Body of pancreas (tissue), 4 donors: ENCODE results near the gene DOK3. TPM values are rescaled to one million over a fixed set of nuclear protein-coding genes. Genes with fewer than 3 reads are reported as not detected.

ENCODE experiments used
- ATAC-seq: fragments of 150-250 bp; one replicate; pipeline ENCODE4 v1.9.1; 2016
- DNase-seq, 4 donors: peaks; one replicate each; pipeline ENCODE4 v3.0.0-alpha.2; 2019
- H3K27ac ChIP-seq, 4 donors: fragments of 200-600 bp; sonication (generic); 1 replicate in 3 of 4; 2 replicates in 1 of 4; pipeline versions ENCODE4 v1.5.1 to v1.6.1; 2016 to 2019; ENCODE audit warnings: mild to moderate bottlenecking in 1 of 4, mixed read lengths in 1 of 4, moderate library complexity in 1 of 4
- H3K27me3 ChIP-seq, 2 donors: fragments of 200-600 bp; sonication (generic); one replicate each; pipeline ENCODE4 v1.6.0; 2016; ENCODE audit warnings: mild to moderate bottlenecking in 1 of 2
- H3K36me3 ChIP-seq, 2 donors: fragments of 200-600 bp; sonication (generic); replicated peaks in 1 of 2; 2 replicates each; pipeline ENCODE4 v1.5.1; 2016; ENCODE audit warnings: low read depth in 2 of 2; ENCODE audit not compliant: insufficient read depth in 1 of 2
- H3K4me1 ChIP-seq: fragments of 200-600 bp; sonication (generic); one replicate; pipeline ENCODE4 v1.6.0; 2016
- H3K4me3 ChIP-seq, 2 donors: fragments of 200-600 bp; sonication (generic); 1 replicate in 1 of 2; 2 replicates in 1 of 2; pipeline ENCODE4 v1.5.1; 2016 to 2019
- H3K9me3 ChIP-seq, 3 donors: fragments of 200-600 bp; sonication (generic); 1 replicate in 2 of 3; 2 replicates in 1 of 3; pipeline ENCODE4 v1.5.1; 2016
- POLR2A ChIP-seq, 3 donors: fragments of 450-650 bp; IDR thresholded peaks; one replicate each; pipeline ENCODE4 v1.6.1; 2016; ENCODE audit warnings: antibody characterized with exemption in 3 of 3, mild to moderate bottlenecking in 2 of 3
- WGBS, 2 donors: methylation state at CpG; one replicate each; pipeline ENCODE4 v1.1.5; 2017; 5-methylcytosine and 5-hydroxymethylcytosine counted together
- intact Hi-C: fragments of 100-400 bp; cut with DNase I; formaldehyde crosslinking; loops from one replicate; pipeline ENCODE4 v1.15.1; 2023
- total RNA-seq, 2 donors: library from RNA; depleted of rRNA; stranded (reverse); fragments of >200 nt; gene quantifications; one replicate each; pipeline ENCODE4 v1.1.0, GENCODE V29; 2016
- TF ChIP-seq, protein P1 (sequence below), 7 experiments: fragments of 450-650 bp in 4 of 7; fragments of 200-600 bp in 3 of 7; sonication (generic) in 3 of 7; IDR thresholded peaks; one replicate each; pipeline ENCODE4 v1.5.1; 2016 to 2019; ENCODE audit warnings: antibody characterized with exemption in 7 of 7

The DOK3 gene
- total RNA-seq, 2 donors from 2014 or later = 3.3 to 5.4 TPM

DNA sequence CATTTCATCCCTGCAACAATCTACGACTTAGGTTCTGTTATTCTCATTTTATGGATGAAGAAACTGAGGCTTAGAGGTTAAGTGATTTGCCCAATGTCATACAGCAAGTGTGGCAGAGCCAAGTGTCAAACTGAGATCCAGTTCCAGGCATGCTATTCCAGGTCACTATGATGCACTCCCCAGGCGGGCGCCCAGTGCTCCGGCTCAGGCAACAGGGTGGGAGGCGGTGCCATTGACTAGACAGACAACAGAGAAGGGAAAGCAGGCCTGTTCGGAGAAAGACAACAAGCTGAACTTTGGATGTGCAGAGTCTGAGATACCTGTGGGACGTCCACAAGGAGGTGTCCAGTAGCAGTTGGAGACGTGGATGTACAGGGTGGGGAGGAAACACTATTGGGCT is 18.0 kb upstream of the DOK3 start:
- H3K27ac ChIP-seq = no peak overlapping the region
- peaks cover 0 to 29% of the 10 kb centered on the region in 2 donors for H3K36me3 ChIP-seq
- no peak overlapping the region for H3K4me3 ChIP-seq
- H3K9me3 ChIP-seq = no peaks in the 10 kb centered on the region
- no peaks in the 10 kb centered on the region for H3K4me1 ChIP-seq
- WGBS, 2 donors = 89 to 91% methylated on average over 8 of the region's 8 CpGs
- ATAC-seq = no peak
- intact Hi-C loops = no loop called here
- H3K27me3 ChIP-seq = no peaks in the 10 kb centered on the region
- TF ChIP-seq, protein P1, sequence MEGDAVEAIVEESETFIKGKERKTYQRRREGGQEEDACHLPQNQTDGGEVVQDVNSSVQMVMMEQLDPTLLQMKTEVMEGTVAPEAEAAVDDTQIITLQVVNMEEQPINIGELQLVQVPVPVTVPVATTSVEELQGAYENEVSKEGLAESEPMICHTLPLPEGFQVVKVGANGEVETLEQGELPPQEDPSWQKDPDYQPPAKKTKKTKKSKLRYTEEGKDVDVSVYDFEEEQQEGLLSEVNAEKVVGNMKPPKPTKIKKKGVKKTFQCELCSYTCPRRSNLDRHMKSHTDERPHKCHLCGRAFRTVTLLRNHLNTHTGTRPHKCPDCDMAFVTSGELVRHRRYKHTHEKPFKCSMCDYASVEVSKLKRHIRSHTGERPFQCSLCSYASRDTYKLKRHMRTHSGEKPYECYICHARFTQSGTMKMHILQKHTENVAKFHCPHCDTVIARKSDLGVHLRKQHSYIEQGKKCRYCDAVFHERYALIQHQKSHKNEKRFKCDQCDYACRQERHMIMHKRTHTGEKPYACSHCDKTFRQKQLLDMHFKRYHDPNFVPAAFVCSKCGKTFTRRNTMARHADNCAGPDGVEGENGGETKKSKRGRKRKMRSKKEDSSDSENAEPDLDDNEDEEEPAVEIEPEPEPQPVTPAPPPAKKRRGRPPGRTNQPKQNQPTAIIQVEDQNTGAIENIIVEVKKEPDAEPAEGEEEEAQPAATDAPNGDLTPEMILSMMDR (IDR thresholded peaks at IDR 0.05) = no peak
- no peak for TF ChIP-seq POLR2A (IDR thresholded peaks at IDR 0.05)
- no peak for DNase-seq

DNA sequence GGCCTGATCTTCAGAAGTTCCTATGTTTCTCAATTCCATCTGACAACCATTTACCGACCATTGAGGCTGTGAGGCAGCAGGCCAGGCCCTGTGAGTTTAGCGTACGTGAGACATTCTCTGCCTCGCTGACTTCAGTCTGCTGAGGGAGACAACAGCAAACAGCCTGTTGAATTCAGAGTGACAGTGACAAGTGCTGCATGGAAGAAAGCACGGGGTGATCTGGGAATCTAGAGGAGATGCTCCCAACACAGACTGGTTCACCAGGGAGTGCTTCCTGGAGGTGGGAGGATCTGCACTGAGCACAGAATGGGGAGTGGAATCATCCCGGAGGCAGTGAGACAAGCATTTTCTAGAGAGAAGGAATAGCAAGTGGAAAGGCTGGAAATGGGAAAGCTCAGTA is 17.2 kb upstream of the DOK3 start:
- DNase-seq (no peak), ATAC-seq (no peak)
- TF ChIP-seq, protein P1 (IDR thresholded peaks at IDR 0.05) = no peak
- TF ChIP-seq POLR2A (IDR thresholded peaks at IDR 0.05) = no peak
- Histone ChIP-seq H3K27me3 (no peaks in the 10 kb centered on the region), H3K4me1 (no peaks in the 10 kb centered on the region), H3K9me3 (no peaks in the 10 kb centered on the region), H3K4me3 (no peak overlapping the region), H3K36me3 (peaks cover 0 to 24% of the 10 kb centered on the region in 2 donors), H3K27ac (no peak overlapping the region)
- 89 to 93% methylated on average over 6 of the region's 6 CpGs for WGBS, 2 donors
- intact Hi-C loops = no loop called here

DNA sequence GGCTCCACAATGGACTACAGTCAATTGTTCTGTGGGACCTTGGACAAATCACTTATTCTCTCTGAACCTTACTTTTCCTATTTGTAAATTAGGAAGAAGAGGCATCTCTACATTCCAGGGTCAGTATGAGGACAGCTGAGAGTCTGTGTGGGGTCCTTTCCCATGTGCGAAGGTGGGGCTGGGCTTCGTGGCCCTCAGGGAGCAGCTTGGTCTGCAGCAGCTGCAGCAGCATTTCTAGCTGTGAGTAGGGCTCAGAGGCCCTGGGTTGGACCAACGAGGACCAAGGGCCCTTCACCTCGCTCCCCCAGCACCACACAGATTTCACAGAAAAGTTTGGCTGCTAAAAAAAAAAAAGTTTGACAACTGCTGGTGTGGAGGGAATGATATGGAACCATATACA is 16.6 kb upstream of the DOK3 start:
- Histone ChIP-seq H3K9me3 (no peaks in the 10 kb centered on the region), H3K27me3 (no peaks in the 10 kb centered on the region), H3K4me1 (no peaks in the 10 kb centered on the region), H3K36me3 (peaks cover 0 to 26% of the 10 kb centered on the region in 2 donors), H3K4me3 (no peak overlapping the region), H3K27ac (no peak overlapping the region)
- no peak for ATAC-seq
- DNase-seq = no peak
- no peak for TF ChIP-seq POLR2A (IDR thresholded peaks at IDR 0.05)
- TF ChIP-seq, protein P1 (IDR thresholded peaks at IDR 0.05) = no peak
- intact Hi-C loops = no loop called here
- 83 to 90% methylated on average over 2 to 4 of the region's 4 CpGs for WGBS, 2 donors

DNA sequence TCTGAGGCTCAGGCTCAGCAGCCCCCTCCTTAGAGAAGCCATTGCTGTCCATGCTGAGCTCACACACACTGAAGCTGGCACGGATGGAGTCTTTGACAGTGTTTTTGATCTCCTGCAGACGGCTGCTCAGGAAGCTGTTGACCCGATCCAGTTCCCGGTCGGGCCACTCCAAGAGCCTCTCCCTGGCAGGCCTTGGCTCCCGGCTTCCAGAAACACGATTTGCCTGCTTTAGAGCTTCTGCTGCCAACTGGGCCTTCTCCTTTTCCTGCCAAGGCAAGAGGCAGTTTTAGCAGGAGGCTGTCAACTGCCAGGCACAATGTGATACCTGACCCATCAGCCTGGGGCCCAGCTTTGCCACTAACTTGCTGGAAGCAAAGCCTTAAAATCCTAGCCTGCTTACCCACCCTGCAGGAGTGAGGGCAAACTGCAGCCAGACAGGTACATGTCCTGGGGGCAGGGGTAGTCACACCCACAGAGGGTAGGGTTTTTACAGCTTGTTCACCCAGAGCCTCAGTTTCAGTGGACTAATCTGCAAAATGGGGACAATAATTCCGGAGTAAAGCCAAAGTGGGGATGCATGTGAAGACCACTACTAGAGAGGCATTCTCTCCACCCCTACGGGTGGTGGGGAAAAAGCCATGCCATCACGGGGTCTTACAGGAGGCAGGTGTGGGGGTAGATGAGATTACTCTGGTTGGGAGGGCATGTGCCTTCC is 15.5 kb upstream of the DOK3 start:
- H3K36me3 ChIP-seq = peaks cover 0 to 26% of the 10 kb centered on the region in 2 donors
- no peaks in the 10 kb centered on the region for H3K9me3 ChIP-seq
- H3K27ac ChIP-seq = no peak overlapping the region
- ATAC-seq (no peak), DNase-seq (no peak)
- H3K4me3 ChIP-seq = no peak overlapping the region
- no peaks in the 10 kb centered on the region for H3K4me1 ChIP-seq
- WGBS, 2 donors = 90 to 99% methylated on average over 8 to 10 of the region's 10 CpGs
- H3K27me3 ChIP-seq = no peaks in the 10 kb centered on the region
- TF ChIP-seq, protein P1 (IDR thresholded peaks at IDR 0.05) = no peak
- no peak for TF ChIP-seq POLR2A (IDR thresholded peaks at IDR 0.05)
- intact Hi-C loops = no loop called here

DNA sequence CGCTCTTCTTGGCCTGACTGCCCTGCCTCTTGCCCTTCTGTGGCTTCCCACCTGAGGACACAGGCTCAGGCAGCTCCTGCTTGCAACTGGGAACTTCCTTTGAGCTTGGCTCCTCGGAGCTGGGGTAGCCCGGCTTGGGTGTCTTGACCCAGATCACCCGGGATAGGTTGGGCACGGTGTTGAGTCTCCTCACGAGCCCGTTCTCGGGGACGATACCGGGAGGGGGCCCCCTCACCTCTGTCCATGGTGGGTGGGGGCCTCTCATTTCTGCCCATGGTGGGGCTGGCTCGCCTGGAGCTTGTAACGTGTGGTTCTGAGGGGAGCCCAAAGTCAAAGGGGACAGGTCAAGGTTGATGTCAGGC is 14.9 kb upstream of the DOK3 start:
- WGBS, 2 donors = 90 to 100% methylated on average over 1 to 12 of the region's 12 CpGs
- Histone ChIP-seq H3K27me3 (no peaks in the 10 kb centered on the region), H3K4me3 (no peak overlapping the region), H3K9me3 (no peaks in the 10 kb centered on the region), H3K4me1 (no peaks in the 10 kb centered on the region), H3K36me3 (peaks cover 0 to 22% of the 10 kb centered on the region in 2 donors), H3K27ac (no peak overlapping the region)
- intact Hi-C loops = no loop called here
- no peak for DNase-seq
- no peak for ATAC-seq
- TF ChIP-seq, protein P1 (IDR thresholded peaks at IDR 0.05) = no peak
- no peak for TF ChIP-seq POLR2A (IDR thresholded peaks at IDR 0.05)
